ENCODE data around the gene PARVB. TPM values are rescaled to one million over a fixed set of nuclear protein-coding genes. Genes with fewer than 3 reads are reported as not detected.

PARVB gene
- total RNA-seq, 1 experiment from 2014 or later: 35.3 TPM

DNA sequence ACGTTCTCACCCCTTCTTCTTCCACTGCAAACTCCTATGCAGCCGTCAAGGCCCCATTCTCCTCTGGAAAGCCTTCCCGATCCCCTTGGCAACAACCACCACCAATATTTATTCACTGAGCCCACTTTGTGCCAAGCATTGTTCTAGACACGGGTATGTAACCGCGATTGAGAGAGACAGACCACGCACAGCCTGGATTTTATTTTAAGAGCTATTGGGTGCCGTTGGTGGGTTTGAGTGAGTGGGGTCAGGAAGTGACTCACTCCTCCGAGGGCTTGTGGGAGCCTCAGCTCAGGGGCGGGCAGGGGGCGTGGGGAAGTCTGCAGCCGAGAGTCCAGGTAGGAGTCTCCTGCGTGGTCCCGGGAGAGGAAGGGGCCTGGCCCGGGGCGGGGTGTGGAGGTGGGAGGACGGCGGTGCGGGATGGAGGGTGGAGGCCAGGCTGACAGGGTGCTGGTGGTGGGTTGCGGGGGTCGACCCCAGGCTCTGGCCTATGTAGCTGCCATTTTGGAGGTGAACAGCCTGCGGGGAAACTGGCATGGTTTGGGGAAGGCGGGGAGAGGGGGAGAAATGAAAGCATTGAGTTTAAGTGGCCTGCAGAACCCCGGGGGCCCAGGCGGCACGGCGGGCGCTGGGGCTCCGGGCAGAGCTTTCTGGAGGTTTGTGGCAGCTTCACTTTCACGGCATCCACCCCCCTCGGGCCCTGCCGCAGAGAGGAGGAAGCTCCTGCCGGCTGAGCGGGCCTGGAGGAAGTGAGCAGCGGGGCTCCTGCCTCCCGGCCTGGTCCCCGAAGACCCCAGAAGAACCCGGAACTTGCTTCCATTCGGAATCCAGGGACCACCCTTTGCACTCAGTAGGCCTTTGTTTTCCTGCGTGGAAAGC is 157.2 kb downstream of the PARVB start:
- Histone ChIP-seq H3K4me1 (replicated peaks; ENCODE audit: insufficient read depth) (no peaks in the 10 kb centered on the region), H2AFZ (no peak overlapping the region), H3K4me3 (no peak overlapping the region), H3K4me2 (no peak overlapping the region), H3K9me3 (ENCODE audit: insufficient read depth, low read depth) (no peaks in the 10 kb centered on the region), H3F3A (ENCODE audit: insufficient read depth, low read depth) (no peaks in the 10 kb centered on the region), H3K27me3 (ENCODE audit: insufficient read depth, low read depth) (peaks cover 60% of the 10 kb centered on the region; the same call in 1 of the 2 replicates), H3K9me2 (ENCODE audit: insufficient read depth) (no peaks in the 10 kb centered on the region), H3K79me2 (ENCODE audit: low read depth) (no peaks in the 10 kb centered on the region), H3K36me3 (ENCODE audit: low read depth) (no peaks in the 10 kb centered on the region), H4K20me1 (ENCODE audit: insufficient read depth) (no peaks in the 10 kb centered on the region), H3K27ac (no peak overlapping the region)
- BruUV-seq (replicated peaks): no TSS peak
- intact Hi-C loops (cut with micrococcal nuclease; ENCODE audit: unreplicated experiment): no loop called here
- CTCF ChIA-PET: interaction anchor here (0.5 kb wide), 1 partner anchor 157 kb away, joined by 5 read pairs; the partner anchor contains the start of gene PARVB
- POLR2A ChIA-PET (ENCODE audit: unreplicated experiment): no interaction called here
- DNase-seq: no peak
- no peak for TF ChIP-seq EZH2 (IDR thresholded peaks at IDR 0.05; ENCODE audit: low read depth)
- TF ChIP-seq, protein P1, sequence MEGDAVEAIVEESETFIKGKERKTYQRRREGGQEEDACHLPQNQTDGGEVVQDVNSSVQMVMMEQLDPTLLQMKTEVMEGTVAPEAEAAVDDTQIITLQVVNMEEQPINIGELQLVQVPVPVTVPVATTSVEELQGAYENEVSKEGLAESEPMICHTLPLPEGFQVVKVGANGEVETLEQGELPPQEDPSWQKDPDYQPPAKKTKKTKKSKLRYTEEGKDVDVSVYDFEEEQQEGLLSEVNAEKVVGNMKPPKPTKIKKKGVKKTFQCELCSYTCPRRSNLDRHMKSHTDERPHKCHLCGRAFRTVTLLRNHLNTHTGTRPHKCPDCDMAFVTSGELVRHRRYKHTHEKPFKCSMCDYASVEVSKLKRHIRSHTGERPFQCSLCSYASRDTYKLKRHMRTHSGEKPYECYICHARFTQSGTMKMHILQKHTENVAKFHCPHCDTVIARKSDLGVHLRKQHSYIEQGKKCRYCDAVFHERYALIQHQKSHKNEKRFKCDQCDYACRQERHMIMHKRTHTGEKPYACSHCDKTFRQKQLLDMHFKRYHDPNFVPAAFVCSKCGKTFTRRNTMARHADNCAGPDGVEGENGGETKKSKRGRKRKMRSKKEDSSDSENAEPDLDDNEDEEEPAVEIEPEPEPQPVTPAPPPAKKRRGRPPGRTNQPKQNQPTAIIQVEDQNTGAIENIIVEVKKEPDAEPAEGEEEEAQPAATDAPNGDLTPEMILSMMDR (conservative IDR thresholded peaks at IDR 0.05): no peak

DNA sequence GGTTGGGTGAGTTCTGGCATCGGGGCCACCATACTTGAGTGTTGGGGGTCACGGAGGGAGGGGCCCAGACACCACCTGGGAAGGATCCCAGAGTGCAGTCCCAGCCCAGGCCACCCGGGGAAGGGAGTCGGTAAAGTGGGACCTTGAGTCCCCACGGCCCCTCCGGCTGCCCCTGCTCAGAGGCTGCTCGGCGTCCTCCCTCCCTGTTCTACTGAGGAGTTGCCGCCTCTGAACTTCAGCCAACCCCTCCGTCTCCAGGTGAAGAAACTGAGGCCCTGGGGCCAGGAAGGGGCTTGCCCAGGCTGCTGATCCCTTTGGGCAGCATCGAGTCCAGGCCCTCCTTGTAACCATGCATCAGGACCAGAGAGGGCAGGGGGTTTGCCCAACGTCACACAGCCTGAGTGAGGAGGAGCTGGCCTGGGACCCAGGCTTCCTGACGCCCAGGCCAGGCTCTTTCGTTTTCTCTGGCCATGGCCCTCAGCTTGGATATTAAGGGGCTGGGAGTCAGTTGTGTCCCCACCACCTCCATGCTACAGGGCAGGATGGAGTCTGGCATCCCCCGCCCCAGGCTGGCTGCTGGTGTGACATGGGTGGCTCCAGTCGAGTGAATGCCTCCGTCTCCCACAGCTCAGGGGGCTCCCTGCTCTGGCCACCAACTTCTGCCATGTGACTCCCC is 157.9 kb downstream of the PARVB start:
- no peaks in the 10 kb centered on the region for H3K9me3 ChIP-seq (ENCODE audit: insufficient read depth, low read depth)
- no peak overlapping the region for H3K27ac ChIP-seq
- no peak overlapping the region for H3K4me3 ChIP-seq
- H3K4me1 ChIP-seq (replicated peaks; ENCODE audit: insufficient read depth): no peaks in the 10 kb centered on the region
- no peak for DNase-seq
- H2AFZ ChIP-seq: no peak overlapping the region
- H3K4me2 ChIP-seq: no peak overlapping the region
- BruUV-seq (replicated peaks): no TSS peak
- no peaks in the 10 kb centered on the region for H4K20me1 ChIP-seq (ENCODE audit: insufficient read depth)
- H3K9me2 ChIP-seq (ENCODE audit: insufficient read depth): no peaks in the 10 kb centered on the region
- intact Hi-C loops (cut with micrococcal nuclease; ENCODE audit: unreplicated experiment): no loop called here
- no peaks in the 10 kb centered on the region for H3K79me2 ChIP-seq (ENCODE audit: low read depth)
- TF ChIP-seq, protein P1 (conservative IDR thresholded peaks at IDR 0.05): no peak
- no peak for TF ChIP-seq EZH2 (IDR thresholded peaks at IDR 0.05; ENCODE audit: low read depth)
- CTCF ChIA-PET: no interaction called here
- no peaks in the 10 kb centered on the region for H3K36me3 ChIP-seq (ENCODE audit: low read depth)
- POLR2A ChIA-PET (ENCODE audit: unreplicated experiment): no interaction called here
- H3F3A ChIP-seq (ENCODE audit: insufficient read depth, low read depth): no peaks in the 10 kb centered on the region
- H3K27me3 ChIP-seq (ENCODE audit: insufficient read depth, low read depth): peaks cover 60% of the 10 kb centered on the region; the same call in 1 of the 2 replicates

DNA sequence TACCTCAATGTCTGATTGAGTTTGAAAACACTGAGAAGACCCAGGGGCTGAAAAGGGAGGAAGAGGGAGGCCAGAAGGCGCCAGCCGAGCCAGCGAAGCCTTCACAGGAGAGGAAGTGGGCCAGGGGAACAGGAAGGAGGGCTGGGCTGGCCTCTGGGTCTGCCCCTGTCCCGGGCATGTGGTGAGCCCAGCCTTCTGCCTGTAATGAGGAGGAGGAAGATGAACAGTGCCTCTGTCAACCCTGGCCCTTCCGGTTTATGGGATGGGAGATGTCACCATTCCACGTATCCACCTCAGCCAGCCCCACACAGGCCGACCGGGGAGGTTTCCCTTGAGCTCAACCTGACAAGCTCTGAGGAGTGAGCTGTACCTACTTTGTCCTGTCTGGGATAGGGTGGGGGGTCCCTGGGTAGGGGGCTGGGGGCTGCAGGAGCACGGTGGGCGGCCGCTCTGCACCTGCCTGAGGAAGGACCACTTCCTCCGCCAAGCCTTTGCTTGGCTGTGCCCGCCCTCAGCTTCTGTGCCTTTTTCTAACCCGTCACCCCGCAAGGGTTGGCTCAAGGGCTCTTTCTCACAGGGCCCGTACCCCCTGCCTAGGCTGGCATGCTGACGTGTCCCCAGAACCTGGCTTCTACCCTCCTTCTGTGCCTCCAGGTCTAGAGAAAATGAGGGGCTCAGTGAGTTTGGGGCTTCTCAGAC is 158.6 kb downstream of the PARVB start:
- intact Hi-C loops (cut with micrococcal nuclease; ENCODE audit: unreplicated experiment): no loop called here
- Histone ChIP-seq H2AFZ (no peak overlapping the region), H3K9me2 (ENCODE audit: insufficient read depth) (no peaks in the 10 kb centered on the region), H3K4me3 (no peak overlapping the region), H3F3A (ENCODE audit: insufficient read depth, low read depth) (no peaks in the 10 kb centered on the region), H3K36me3 (ENCODE audit: low read depth) (no peaks in the 10 kb centered on the region), H4K20me1 (ENCODE audit: insufficient read depth) (no peaks in the 10 kb centered on the region), H3K9me3 (ENCODE audit: insufficient read depth, low read depth) (no peaks in the 10 kb centered on the region), H3K27me3 (ENCODE audit: insufficient read depth, low read depth) (peaks cover 66% of the 10 kb centered on the region), H3K27ac (no peak overlapping the region), H3K4me2 (no peak overlapping the region), H3K79me2 (ENCODE audit: low read depth) (no peaks in the 10 kb centered on the region), H3K4me1 (replicated peaks; ENCODE audit: insufficient read depth) (no peaks in the 10 kb centered on the region)
- no peak for DNase-seq
- POLR2A ChIA-PET (ENCODE audit: unreplicated experiment): no interaction called here
- BruUV-seq (replicated peaks): no TSS peak
- no peak for TF ChIP-seq EZH2 (IDR thresholded peaks at IDR 0.05; ENCODE audit: low read depth)
- TF ChIP-seq, protein P1 (conservative IDR thresholded peaks at IDR 0.05): no peak
- CTCF ChIA-PET: no interaction called here
